Ovary (tissue), 9 donors: ENCODE data around the gene TENM4. TPM values are rescaled to one million over a fixed set of nuclear protein-coding genes. Genes with fewer than 3 reads are reported as not detected.

Experiments used
- DNase-seq, 5 donors: peaks; one replicate each; pipeline ENCODE4 v3.0.0-alpha.2; 2019 to 2020
- H3K27ac ChIP-seq, 2 donors: fragments of 200-600 bp; one replicate each; pipeline versions ENCODE4 v1.5.1 to v1.8.0; 2019 to 2022
- H3K27me3 ChIP-seq: fragments of 200-600 bp; one replicate; pipeline ENCODE4 v1.8.0; 2022
- H3K36me3 ChIP-seq: fragments of 200-600 bp; sonication (generic); one replicate; pipeline ENCODE4 v1.5.1; 2019
- H3K4me1 ChIP-seq: one replicate; pipeline ENCODE4 v1.8.1; 2013; ENCODE audit warnings: mild to moderate bottlenecking, moderate library complexity; ENCODE audit not compliant: insufficient read depth
- H3K4me3 ChIP-seq: fragments of 200-600 bp; sonication (generic); one replicate; pipeline ENCODE4 v1.5.1; 2017
- H3K9me3 ChIP-seq, 2 donors: fragments of 200-600 bp in 1 of 2; sonication (generic) in 1 of 2; one replicate each; pipeline versions ENCODE4 v1.5.1 to v1.8.1; 2013 to 2019; ENCODE audit warnings: mild to moderate bottlenecking in 1 of 2, moderate library complexity in 1 of 2
- EP300 ChIP-seq: sonication (generic); formaldehyde crosslinking; IDR thresholded peaks from one replicate; pipeline ENCODE4 v1.6.1; 2017; ENCODE audit warnings: antibody characterized with exemption
- POLR2A ChIP-seq: fragments of 450-650 bp; IDR thresholded peaks from one replicate; pipeline ENCODE4 v1.6.1; 2017; ENCODE audit warnings: antibody characterized with exemption, mild to moderate bottlenecking, moderate library complexity
- WGBS, 3 donors: extraction: QIAGEN DNeasy Blood & Tissue Kit in 1 of 3; methylation state at CpG; one replicate each; pipeline versions ENCODE4 v1.1.5 to v1.1.7; 2013 to 2017; 5-methylcytosine and 5-hydroxymethylcytosine counted together
- intact Hi-C, 4 donors: fragments of 100-400 bp; cut with DNase I; formaldehyde crosslinking; loops; one replicate each; pipeline versions ENCODE4 v1.11.0 to v1.15.1; 2022 to 2023
- polyA plus RNA-seq, 2 donors: library from polyadenylated mRNA; stranded (reverse); fragments of 200-250 nt in 1 of 2; fragments of 350-450 nt in 1 of 2; fragmentation: Illumina TruSeq in 1 of 2; extraction: RNeasy Lipid Tissue Mini Kit (QIAGEN cat#74804) in 1 of 2; gene quantifications; one replicate each; pipeline ENCODE4 v1.2.3, GENCODE V29; 2013 to 2014
- total RNA-seq, 7 donors: library from RNA; depleted of rRNA in 2 of 7; stranded (reverse); fragments of >200 nt in 2 of 7; fragmentation: NEBNext Ultra II Directional in 3 of 7; extraction: Animal tissue kit (Norgen Biotek cat#: 25700) in 3 of 7; gene quantifications; one replicate each; pipeline versions ENCODE4 v1.1.0 to v1.2.4, GENCODE V29; 2016 to 2023
- TF ChIP-seq, protein P1 (sequence below), 3 donors: fragments of 450-650 bp in 2 of 3; fragments of 200-600 bp in 1 of 3; IDR thresholded peaks; one replicate each; pipeline versions ENCODE4 v1.5.1 to v1.8.0; 2016 to 2022; ENCODE audit warnings: antibody characterized with exemption in 3 of 3, mild to moderate bottlenecking in 1 of 3
- donor health status: DM: no; HTN: no; CAD: no; lungs with moderate emphysema.
- donor health status: DM: no; HTN: no; CAD: no.
- donor health status: Bipolar disorder and iron deficiency.
- donor health status: DM: yes; HTN: yes; CAD: no.
- donor health status: DM: no; HTN: no; CAD: no.
- donor health status: DM: yes; HTN: yes; CAD: no.

TENM4 gene
- total and polyA plus RNA-seq, 9 donors: 11.0 to 206 (median 107) TPM

GRCh38 chr11:78857688-78858087 is 583.1 kb downstream of the TENM4 start:
- Histone ChIP-seq H3K27me3 (no peaks in the 10 kb centered on the region), H3K9me3 (no peaks in the 10 kb centered on the region), H3K4me3 (no peak overlapping the region), H3K4me1 (peaks cover 1% of the 10 kb centered on the region), H3K27ac (no peak overlapping the region), H3K36me3 (no peaks in the 10 kb centered on the region)
- 9 to 35% (median 17%) methylated on average over 2 of the region's 2 CpGs for WGBS, 3 donors
- intact Hi-C loops: no loop called here
- TF ChIP-seq POLR2A (no peak), EP300 (no peak)
- no peak for DNase-seq

DNA sequence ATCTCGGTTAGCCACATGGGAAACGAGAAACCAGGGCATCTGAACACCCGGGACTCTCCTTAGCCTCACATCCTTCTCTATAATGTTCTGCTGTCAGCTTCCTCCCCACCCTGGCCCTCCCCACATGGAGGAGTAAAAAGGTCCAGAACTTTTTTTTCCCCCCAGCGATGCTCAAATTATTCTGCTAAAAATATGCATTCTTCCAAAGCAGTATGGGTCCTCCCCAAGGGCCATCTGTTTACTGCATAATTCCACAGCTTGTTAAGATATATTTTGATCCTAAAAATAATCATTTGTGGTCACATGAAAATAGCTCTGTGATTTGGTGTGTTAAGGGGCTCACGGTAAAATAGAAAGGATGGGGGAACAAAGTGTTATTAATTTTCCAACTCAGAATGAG is 584.6 kb downstream of the TENM4 start:
- Histone ChIP-seq H3K27me3 (no peaks in the 10 kb centered on the region), H3K36me3 (no peaks in the 10 kb centered on the region), H3K9me3 (no peaks in the 10 kb centered on the region), H3K4me1 (peaks cover 1% of the 10 kb centered on the region), H3K4me3 (no peak overlapping the region), H3K27ac (no peak overlapping the region)
- DNase-seq: no peak
- intact Hi-C loops: no loop called here
- WGBS, 3 donors: 61 to 66% (median 61%) methylated on average over 5 of the region's 5 CpGs
- TF ChIP-seq, protein P1, sequence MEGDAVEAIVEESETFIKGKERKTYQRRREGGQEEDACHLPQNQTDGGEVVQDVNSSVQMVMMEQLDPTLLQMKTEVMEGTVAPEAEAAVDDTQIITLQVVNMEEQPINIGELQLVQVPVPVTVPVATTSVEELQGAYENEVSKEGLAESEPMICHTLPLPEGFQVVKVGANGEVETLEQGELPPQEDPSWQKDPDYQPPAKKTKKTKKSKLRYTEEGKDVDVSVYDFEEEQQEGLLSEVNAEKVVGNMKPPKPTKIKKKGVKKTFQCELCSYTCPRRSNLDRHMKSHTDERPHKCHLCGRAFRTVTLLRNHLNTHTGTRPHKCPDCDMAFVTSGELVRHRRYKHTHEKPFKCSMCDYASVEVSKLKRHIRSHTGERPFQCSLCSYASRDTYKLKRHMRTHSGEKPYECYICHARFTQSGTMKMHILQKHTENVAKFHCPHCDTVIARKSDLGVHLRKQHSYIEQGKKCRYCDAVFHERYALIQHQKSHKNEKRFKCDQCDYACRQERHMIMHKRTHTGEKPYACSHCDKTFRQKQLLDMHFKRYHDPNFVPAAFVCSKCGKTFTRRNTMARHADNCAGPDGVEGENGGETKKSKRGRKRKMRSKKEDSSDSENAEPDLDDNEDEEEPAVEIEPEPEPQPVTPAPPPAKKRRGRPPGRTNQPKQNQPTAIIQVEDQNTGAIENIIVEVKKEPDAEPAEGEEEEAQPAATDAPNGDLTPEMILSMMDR (IDR thresholded peaks at IDR 0.05): no peak
- TF ChIP-seq POLR2A (no peak), EP300 (no peak)

- no peaks in the 10 kb centered on the region for H3K27me3 ChIP-seq
- DNase-seq: no peak
- no peaks in the 10 kb centered on the region for H3K9me3 ChIP-seq
- no peak overlapping the region for H3K4me3 ChIP-seq
- TF ChIP-seq POLR2A: no peak
- H3K36me3 ChIP-seq: no peaks in the 10 kb centered on the region
- no peak overlapping the region for H3K27ac ChIP-seq
- intact Hi-C loops: no loop called here
- H3K4me1 ChIP-seq: peaks cover 1% of the 10 kb centered on the region
Measured at GRCh38 chr11:78855116-78855515, 585.7 kb downstream of the TENM4 start.

- no peaks in the 10 kb centered on the region for H3K9me3 ChIP-seq
- no peak overlapping the region for H3K27ac ChIP-seq
- 60 to 77% (median 69%) methylated on average over 3 of the region's 3 CpGs for WGBS, 3 donors
- intact Hi-C loops: no loop called here
- peaks cover 1% of the 10 kb centered on the region for H3K4me1 ChIP-seq
- H3K4me3 ChIP-seq: no peak overlapping the region
- no peaks in the 10 kb centered on the region for H3K27me3 ChIP-seq
- H3K36me3 ChIP-seq: no peaks in the 10 kb centered on the region
- TF ChIP-seq POLR2A (no peak), EP300 (no peak)
- TF ChIP-seq, protein P1 (IDR thresholded peaks at IDR 0.05): no peak
- DNase-seq: no peak
Measured at GRCh38 chr11:78853521-78853920, 587.3 kb downstream of the TENM4 start.

GRCh38 chr11:78851878-78852586 is 588.8 kb downstream of the TENM4 start:
- TF ChIP-seq, protein P1 (IDR thresholded peaks at IDR 0.05): no peak
- TF ChIP-seq EP300: no peak
- TF ChIP-seq POLR2A: no peak
- WGBS, 3 donors: 77 to 87% (median 82%) methylated on average over 7 of the region's 7 CpGs
- H3K4me3 ChIP-seq: no peak overlapping the region
- H3K36me3 ChIP-seq: no peaks in the 10 kb centered on the region
- no peaks in the 10 kb centered on the region for H3K9me3 ChIP-seq
- H3K4me1 ChIP-seq: no peaks in the 10 kb centered on the region
- DNase-seq: no peak
- intact Hi-C loops: no loop called here
- no peaks in the 10 kb centered on the region for H3K27me3 ChIP-seq
- H3K27ac ChIP-seq: no peak overlapping the region
